ENCODE results near the gene B4GALNT3. TPM values are rescaled to one million over a fixed set of nuclear protein-coding genes. Genes with fewer than 3 reads are reported as not detected.
A peak's percentile ranks its signal among the peaks of the same experiment; 100 is the strongest.

Gene B4GALNT3
- total RNA-seq, 4 donors from 2014 or later, result under 0.01 to 0.80 (median 0.36) TPM

DNA sequence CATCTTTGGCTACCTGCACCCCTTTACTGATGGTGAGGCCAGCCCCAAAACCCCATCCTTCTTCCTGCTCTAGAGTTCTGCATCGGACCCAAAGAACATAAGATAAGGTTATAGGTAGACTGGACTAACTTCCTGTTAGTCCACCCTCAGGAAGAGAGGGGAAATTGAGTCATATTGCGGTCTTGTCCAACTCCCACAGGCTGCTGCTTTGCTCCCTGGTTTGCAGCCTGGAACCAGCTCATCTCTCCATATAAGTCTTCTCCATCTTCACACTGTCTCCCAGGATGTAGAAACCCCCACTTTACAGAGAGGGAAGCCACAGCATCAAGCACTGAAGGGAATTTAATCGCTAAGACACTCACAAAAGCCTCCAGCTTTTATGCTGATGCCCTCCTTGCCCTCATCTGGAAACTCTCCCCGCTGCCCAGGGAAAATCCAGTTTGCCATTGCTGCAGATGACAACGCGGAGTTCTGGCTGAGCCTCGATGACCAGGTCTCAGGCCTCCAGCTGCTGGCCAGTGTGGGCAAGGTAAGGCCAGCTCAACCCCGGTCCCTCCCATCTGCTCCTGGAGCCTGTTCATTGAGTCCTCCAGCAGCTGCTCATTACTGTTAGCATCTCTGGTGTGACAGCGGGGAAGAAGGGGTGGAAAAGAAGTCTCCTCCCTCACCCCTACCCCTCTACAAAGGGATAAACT, 85.3 kb downstream of the B4GALNT3 start:
- peaks cover 0 to 7% (median 0%) of the 10 kb centered on the region in 4 donors for H3K36me3 ChIP-seq
- TF ChIP-seq POLR2A (IDR thresholded peaks at IDR 0.05; ENCODE audit: low read depth) (no peak), EP300 (IDR thresholded peaks at IDR 0.05) (no peak), POLR2AphosphoS5 (IDR thresholded peaks at IDR 0.05) (no peak)
- TF ChIP-seq, protein P1, sequence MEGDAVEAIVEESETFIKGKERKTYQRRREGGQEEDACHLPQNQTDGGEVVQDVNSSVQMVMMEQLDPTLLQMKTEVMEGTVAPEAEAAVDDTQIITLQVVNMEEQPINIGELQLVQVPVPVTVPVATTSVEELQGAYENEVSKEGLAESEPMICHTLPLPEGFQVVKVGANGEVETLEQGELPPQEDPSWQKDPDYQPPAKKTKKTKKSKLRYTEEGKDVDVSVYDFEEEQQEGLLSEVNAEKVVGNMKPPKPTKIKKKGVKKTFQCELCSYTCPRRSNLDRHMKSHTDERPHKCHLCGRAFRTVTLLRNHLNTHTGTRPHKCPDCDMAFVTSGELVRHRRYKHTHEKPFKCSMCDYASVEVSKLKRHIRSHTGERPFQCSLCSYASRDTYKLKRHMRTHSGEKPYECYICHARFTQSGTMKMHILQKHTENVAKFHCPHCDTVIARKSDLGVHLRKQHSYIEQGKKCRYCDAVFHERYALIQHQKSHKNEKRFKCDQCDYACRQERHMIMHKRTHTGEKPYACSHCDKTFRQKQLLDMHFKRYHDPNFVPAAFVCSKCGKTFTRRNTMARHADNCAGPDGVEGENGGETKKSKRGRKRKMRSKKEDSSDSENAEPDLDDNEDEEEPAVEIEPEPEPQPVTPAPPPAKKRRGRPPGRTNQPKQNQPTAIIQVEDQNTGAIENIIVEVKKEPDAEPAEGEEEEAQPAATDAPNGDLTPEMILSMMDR (IDR thresholded peaks at IDR 0.05), result no peak
- no peak for DNase-seq (ENCODE audit: extremely low spot score)
- WGBS, result 73% methylated on average over 8 of the region's 9 CpGs
- intact Hi-C loops (cut with DNase I), result loop anchor here (5.0 kb wide), 1 partner anchor 88 kb away; the partner anchor contains the start of gene B4GALNT3
- H3K27me3 ChIP-seq, result peaks cover 0 to 47% (median 0%) of the 10 kb centered on the region in 4 donors
- H3K4me3 ChIP-seq, result no peak overlapping the region
- peaks cover 7 to 15% (median 10%) of the 10 kb centered on the region in 4 donors for H3K4me1 ChIP-seq
- no peak overlapping the region for H3K27ac ChIP-seq (replicated peaks in 1 of 4)
- no peaks in the 10 kb centered on the region for H3K9me3 ChIP-seq

DNA sequence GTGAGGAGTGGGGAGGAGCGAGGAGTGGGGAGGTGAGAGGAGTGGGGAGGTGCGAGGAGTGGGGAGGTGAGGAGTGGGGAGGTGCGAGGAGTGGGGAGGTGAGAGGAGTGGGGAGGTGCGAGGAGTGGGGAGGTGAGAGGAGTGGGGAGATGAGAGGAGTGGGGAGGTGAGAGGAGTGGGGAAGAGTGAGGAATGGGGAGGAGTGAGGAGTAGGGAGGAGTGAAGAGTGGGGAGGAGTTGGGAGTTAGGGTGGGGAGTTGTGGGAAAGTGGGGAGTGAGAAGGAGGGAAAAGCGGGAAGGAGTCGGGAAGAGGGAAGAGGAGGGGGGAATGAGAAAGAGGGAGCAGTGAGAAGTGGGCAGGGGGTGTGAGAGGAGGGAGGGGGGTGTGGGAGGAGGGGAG, 86.1 kb downstream of the B4GALNT3 start:
- WGBS, result 74% methylated on average over 6 of the region's 6 CpGs
- intact Hi-C loops (cut with DNase I), result loop anchor here (2.0 to 5.0 kb wide), 2 partner anchors 89 to 105 kb away; partner anchors contain the start of gene B4GALNT3
- TF ChIP-seq EP300 (IDR thresholded peaks at IDR 0.05) (no peak), POLR2AphosphoS5 (IDR thresholded peaks at IDR 0.05) (no peak), POLR2A (IDR thresholded peaks at IDR 0.05; ENCODE audit: low read depth) (no peak)
- TF ChIP-seq, protein P1 (IDR thresholded peaks at IDR 0.05), result no peak
- H3K27me3 ChIP-seq, result peaks cover 0 to 52% (median 0%) of the 10 kb centered on the region in 4 donors
- peaks cover 0 to 7% (median 0%) of the 10 kb centered on the region in 4 donors for H3K36me3 ChIP-seq
- H3K9me3 ChIP-seq, result no peaks in the 10 kb centered on the region
- H3K27ac ChIP-seq (replicated peaks in 1 of 4), result no peak overlapping the region
- H3K4me3 ChIP-seq, result no peak overlapping the region
- peaks cover 7 to 17% (median 10%) of the 10 kb centered on the region in 4 donors for H3K4me1 ChIP-seq
- no peak for DNase-seq (ENCODE audit: extremely low spot score)

DNA sequence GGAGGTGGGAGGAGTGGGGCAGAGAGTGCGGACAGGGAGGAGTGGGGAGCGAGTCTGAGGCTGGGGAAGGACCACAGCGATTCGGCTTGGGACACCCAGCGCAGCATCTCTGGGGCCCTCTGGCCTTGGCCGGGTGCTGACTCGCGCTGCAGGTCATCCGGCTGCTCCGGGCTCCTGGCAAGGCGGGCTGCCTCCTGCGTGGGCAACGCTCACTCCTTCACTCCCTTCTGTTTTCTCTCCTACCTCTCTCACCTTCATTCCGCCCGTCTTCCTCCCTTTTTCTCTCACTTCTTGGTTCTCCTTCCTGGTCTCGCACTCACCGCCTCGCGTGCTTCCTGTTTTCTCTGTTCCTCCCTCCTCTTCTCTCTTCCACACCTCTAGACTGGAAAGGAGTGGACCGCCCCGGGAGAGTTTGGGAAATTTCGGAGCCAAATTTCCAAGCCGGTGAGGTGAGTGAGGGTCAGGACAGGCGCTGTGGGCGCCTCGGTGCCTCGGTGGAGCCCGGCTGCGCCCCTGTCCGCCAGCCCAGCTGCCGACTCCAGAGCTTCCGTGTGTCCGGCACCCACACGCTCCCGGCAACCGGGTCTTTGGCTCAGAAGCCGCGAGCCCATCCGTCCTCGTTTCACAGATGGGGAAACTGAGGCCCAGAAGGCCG, 86.7 kb downstream of the B4GALNT3 start:
- Histone ChIP-seq H3K9me3 (no peaks in the 10 kb centered on the region), H3K27me3 (peaks cover 0 to 53% (median 0%) of the 10 kb centered on the region in 4 donors), H3K4me1 (peaks cover 7 to 18% (median 10%) of the 10 kb centered on the region in 4 donors), H3K27ac (replicated peaks in 1 of 4) (no peak overlapping the region), H3K36me3 (peaks cover 0 to 7% (median 0%) of the 10 kb centered on the region in 4 donors), H3K4me3 (no peak overlapping the region)
- WGBS, result 80% methylated on average over 39 of the region's 41 CpGs
- no peak for DNase-seq (ENCODE audit: extremely low spot score)
- intact Hi-C loops (cut with DNase I), result loop anchor here (2.0 to 5.0 kb wide), 2 partner anchors 89 to 106 kb away; partner anchors contain the start of gene B4GALNT3
- TF ChIP-seq POLR2AphosphoS5 (IDR thresholded peaks at IDR 0.05), result no peak

DNA sequence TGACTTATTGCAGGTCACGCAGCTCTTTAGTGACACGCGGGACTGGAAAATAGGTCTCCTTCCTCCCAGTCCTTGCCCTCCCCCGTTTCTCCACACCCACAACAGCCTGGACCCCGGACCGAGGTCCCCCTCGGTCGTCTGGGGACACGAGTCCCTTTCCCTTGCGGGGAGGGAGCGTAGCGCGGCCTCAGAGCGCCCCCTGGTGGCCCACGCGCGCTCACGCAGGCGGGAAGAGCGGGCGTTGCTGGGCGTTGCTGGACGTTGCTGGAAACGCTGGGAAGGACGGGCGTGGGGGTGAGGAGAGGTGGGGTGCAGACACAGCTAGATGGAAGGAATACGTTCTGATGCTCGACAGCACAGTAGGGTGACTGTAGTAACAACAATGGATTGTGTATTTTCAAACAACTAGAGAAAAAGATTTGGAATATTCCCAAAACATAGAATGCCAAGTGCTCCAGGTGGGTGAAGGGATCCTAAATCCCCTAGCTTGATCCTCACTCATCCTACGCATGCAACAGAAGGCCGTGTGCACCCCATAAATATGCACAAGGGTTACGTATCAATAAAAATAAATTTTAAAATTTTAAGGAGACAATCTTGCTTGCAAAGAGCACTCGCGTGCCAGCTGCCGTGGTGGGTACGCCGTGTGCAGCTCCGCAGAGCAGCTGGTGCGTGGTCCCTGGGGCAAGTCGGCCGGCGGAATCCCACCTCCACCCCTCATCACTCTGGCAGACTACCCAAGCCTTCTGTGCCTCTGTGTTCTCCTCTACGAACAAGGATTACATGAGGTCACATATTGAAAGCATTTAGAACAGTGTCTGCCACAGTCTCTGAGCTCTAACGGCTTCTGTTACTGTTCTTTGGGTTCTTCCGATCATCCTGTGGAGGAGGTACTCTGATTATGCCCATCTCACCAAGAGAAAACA, 87.4 kb downstream of the B4GALNT3 start:
- DNase-seq (ENCODE audit: extremely low spot score), result no peak
- Histone ChIP-seq H3K4me1 (peaks cover 7 to 25% (median 11%) of the 10 kb centered on the region in 4 donors), H3K36me3 (peaks cover 0 to 7% (median 0%) of the 10 kb centered on the region in 4 donors), H3K27me3 (peaks cover 0 to 53% (median 0%) of the 10 kb centered on the region in 4 donors), H3K4me3 (no peak overlapping the region), H3K27ac (replicated peaks in 1 of 4) (no peak overlapping the region), H3K9me3 (no peaks in the 10 kb centered on the region)
- intact Hi-C loops (cut with DNase I), result loop anchor here (2.0 to 5.0 kb wide), 2 partner anchors 90 to 106 kb away; partner anchors contain the start of gene B4GALNT3
- 39% methylated on average over 24 of the region's 44 CpGs for WGBS
- TF ChIP-seq POLR2AphosphoS5 (IDR thresholded peaks at IDR 0.05) (peak in 1 of 2 donors; percentile 47), EP300 (IDR thresholded peaks at IDR 0.05) (no peak)
- TF ChIP-seq, protein P1 (IDR thresholded peaks at IDR 0.05), result peak in 2 of 3 experiments; percentile 95 to 98
